GM12878 (cell line): ENCODE results near the gene CCDC170. TPM values are rescaled to one million over a fixed set of nuclear protein-coding genes. Genes with fewer than 3 reads are reported as not detected.

Experiments
- ATAC-seq: fragments of 200-7000 bp; cut with Tn5 transposase; 3 replicates; pipeline ENCODE4 v1.9.1; 2020; ENCODE audit warnings: mild to moderate bottlenecking, moderate library complexity
- BruUV-seq: library from RNA; stranded (reverse); fragments of 400-500 nt; replicated peaks from 2 replicates; lab custom pipeline; 2021; lab: Mats Ljungman, UMichigan
- CTCF ChIA-PET: fragments of 300-600 bp; sonication (Branson Sonifier 250); formaldehyde crosslinking; extraction: SDS; loops from one replicate; lab custom pipeline; 2021; ENCODE audit warnings: inconsistent platforms; lab: Yijun Ruan, JAX
- POLR2A ChIA-PET: fragments of 350-600 bp; formaldehyde crosslinking; extraction: SDS; loops from one replicate; lab custom pipeline; 2021; ENCODE audit warnings: inconsistent platforms; lab: Charles Lee
- RAD21 ChIA-PET: fragments of 300-600 bp; sonication (Branson Sonifier 250); formaldehyde crosslinking; loops from one replicate; lab custom pipeline; 2023; ENCODE audit warnings: antibody characterized with exemption; ENCODE audit not compliant: unreplicated experiment; lab: Charles Lee
- SMC1A ChIA-PET: fragments of 300-600 bp; sonication (Branson Sonifier 250); formaldehyde crosslinking; loops from one replicate; lab custom pipeline; 2023; ENCODE audit not compliant: unreplicated experiment, uncharacterized antibody; lab: Charles Lee
- DNase-seq: peaks from one replicate; pipeline ENCODE4 v3.0.0-alpha.2; 2011; ENCODE audit warnings: low read depth, low spot score
- FAIRE-seq: peaks from 3 replicates; lab custom pipeline; 2011; peaks lifted over from hg19 to GRCh38; lab: Jason Lieb, UNC
- H2AFZ ChIP-seq: 2 replicates; pipeline ENCODE4 v1.6.0; 2011; ENCODE audit warnings: low read depth, low read length, control low read depth; ENCODE audit not compliant: control insufficient read depth
- H3K27ac ChIP-seq: 2 replicates; pipeline ENCODE4 v1.5.1; 2011; ENCODE audit warnings: control low read depth; ENCODE audit not compliant: control insufficient read depth, insufficient read depth
- H3K27me3 ChIP-seq, 2 experiments: replicated peaks in 1 of 2; 2 replicates each; pipeline versions ENCODE4 v1.6.0 to v1.6.1; 2011; ENCODE audit warnings: low read length in 1 of 2; ENCODE audit not compliant: control insufficient read depth in 2 of 2, insufficient read depth in 2 of 2
- H3K36me3 ChIP-seq, 2 experiments: 2 replicates each; pipeline ENCODE4 v1.5.1; 2011; ENCODE audit warnings: low read length in 1 of 2; ENCODE audit not compliant: control insufficient read depth in 2 of 2, insufficient read depth in 2 of 2
- H3K4me1 ChIP-seq: 2 replicates; pipeline ENCODE4 v1.6.1; 2011; ENCODE audit warnings: mild to moderate bottlenecking, low read length, moderate library complexity, mixed read lengths; ENCODE audit not compliant: control insufficient read depth, insufficient read depth
- H3K4me2 ChIP-seq: 2 replicates; pipeline ENCODE4 v1.6.0; 2011; ENCODE audit warnings: control low read depth; ENCODE audit not compliant: control insufficient read depth, insufficient read depth
- H3K4me3 ChIP-seq: fragments of 200-600 bp; sonication (generic); 2 replicates; pipeline ENCODE4 v1.5.1; 2016
- H3K79me2 ChIP-seq: 2 replicates; pipeline ENCODE4 v1.6.0; 2011; ENCODE audit warnings: low read length; ENCODE audit not compliant: control insufficient read depth, insufficient read depth
- H3K9ac ChIP-seq: 2 replicates; pipeline ENCODE4 v1.8.0; 2011; ENCODE audit warnings: low read length, control low read depth, mixed read lengths; ENCODE audit not compliant: control insufficient read depth, insufficient read depth
- H3K9me3 ChIP-seq: replicated peaks from 3 replicates; pipeline ENCODE4 v1.5.1; 2011; ENCODE audit warnings: mild to moderate bottlenecking, low read length; ENCODE audit not compliant: control insufficient read depth, insufficient read depth
- H4K20me1 ChIP-seq: 2 replicates; pipeline ENCODE4 v1.6.0; 2011; ENCODE audit not compliant: control insufficient read depth, insufficient read depth
- ATF3 ChIP-seq: IDR thresholded peaks from 2 replicates; pipeline ENCODE4 v1.6.1; 2011; ENCODE audit warnings: low read depth, mild to moderate bottlenecking, low read length, moderate library complexity, borderline replicate concordance; ENCODE audit errors: extremely low read depth
- CHD4 ChIP-seq: fragments of 200-600 bp; sonication (generic); IDR thresholded peaks from 2 replicates; pipeline ENCODE4 v1.6.1; 2016; ENCODE audit warnings: mild to moderate bottlenecking
- E4F1 ChIP-seq: fragments of 450-650 bp; IDR thresholded peaks from 2 replicates; pipeline ENCODE4 v1.6.1; 2018; ENCODE audit warnings: borderline replicate concordance, mild to moderate bottlenecking; ENCODE audit not compliant: partially characterized antibody
- FOS ChIP-seq: IDR thresholded peaks from 3 replicates; pipeline ENCODE4 v1.6.1; 2011; ENCODE audit warnings: borderline replicate concordance; ENCODE audit not compliant: insufficient read length; ENCODE audit errors: extremely low read depth
- FOXM1 ChIP-seq: IDR thresholded peaks from 2 replicates; pipeline ENCODE4 v1.6.1; 2012; ENCODE audit warnings: low read depth, mild to moderate bottlenecking, inconsistent platforms, low read length, moderate library complexity
- HDAC2 ChIP-seq: fragments of 200-600 bp; sonication (generic); IDR thresholded peaks from 2 replicates; pipeline ENCODE4 v1.6.1; 2017
- MEF2B ChIP-seq: fragments of 450-650 bp; IDR thresholded peaks from 2 replicates; pipeline ENCODE4 v1.6.1; 2018; ENCODE audit warnings: mild to moderate bottlenecking, moderate library complexity; ENCODE audit not compliant: partially characterized antibody, poor library complexity, severe bottlenecking
- STAT1 ChIP-seq: fragments of 450-650 bp; conservative IDR thresholded peaks from 2 replicates; pipeline ENCODE4 v1.6.1; 2014; ENCODE audit warnings: antibody characterized with exemption, mild to moderate bottlenecking
- TCF12 ChIP-seq: IDR thresholded peaks from 2 replicates; pipeline ENCODE4 v1.6.1; 2011; ENCODE audit warnings: low read depth, mild to moderate bottlenecking, low read length
- TCF3 ChIP-seq: IDR thresholded peaks from 2 replicates; pipeline ENCODE4 v1.6.1; 2012; ENCODE audit warnings: low read depth, mild to moderate bottlenecking, low read length, borderline replicate concordance; ENCODE audit not compliant: insufficient read depth
- ZBED1 ChIP-seq: IDR thresholded peaks from 2 replicates; pipeline ENCODE4 v1.6.1; 2016; ENCODE audit warnings: borderline replicate concordance
- WGBS: methylation state at CpG from one replicate; pipeline ENCODE4 v1.1.6; 2016; ENCODE audit warnings: low lambda C conversion rate; ENCODE audit not compliant: insufficient replicate concordance, insufficient coverage; ENCODE audit errors: missing lambda C conversion rate; 5-methylcytosine and 5-hydroxymethylcytosine counted together
- in situ Hi-C: fragments of 300-500 bp; cut with MboI; formaldehyde crosslinking; loops from 9 replicates; pipeline ENCODE4 v1.14.3; 2018; ENCODE audit warnings: mixed read lengths
- intact Hi-C: fragments of 100-400 bp; cut with micrococcal nuclease; formaldehyde crosslinking; loops from one replicate; pipeline ENCODE4 v1.14.2; 2022; ENCODE audit not compliant: unreplicated experiment
- polyA plus RNA-seq, 11 experiments: library from polyadenylated mRNA; depleted of rRNA in 4 of 11; unstranded in 6 of 11; stranded (reverse) in 5 of 11; fragments of >200 nt; fragmentation: Nextera tagmentation in 4 of 11; fragmentation: Illumina TruSeq in 1 of 11; extraction: Ambion mirVana in 4 of 11; extraction: Trizol in 1 of 11; gene quantifications; 1 replicate in 1 of 11; 2 replicates in 10 of 11; pipeline versions ENCODE4 v1.2.1 to v1.2.3, GENCODE V29; 2011 to 2016; ENCODE audit warnings: inconsistent platforms in 2 of 11, missing spikeins in 2 of 11, low read depth in 1 of 11
- total RNA-seq, 4 experiments: library from RNA; depleted of rRNA in 3 of 4; stranded (reverse); fragments of >200 nt in 3 of 4; fragmentation: Illumina TruSeq in 1 of 4; extraction: Trizol in 1 of 4; gene quantifications; 2 replicates each; pipeline versions ENCODE4 v1.2.1 to v1.2.3, GENCODE V29; 2013 to 2021
- TF ChIP-seq, protein P1 (sequence below): IDR thresholded peaks from 2 replicates; pipeline ENCODE4 v1.6.1; 2012; ENCODE audit warnings: low read depth, low read length, improper control_type of control experiment

Gene CCDC170
- total and polyA plus RNA-seq, 10 of the 15 experiments (the other 5 are each of a cell fraction or from before 2014, with no cell fraction given), result not detected

- no peak for TF ChIP-seq MEF2B
Observed at GRCh38 chr6:151624481-151624880, 130.7 kb downstream of the CCDC170 start (continued).

- in situ Hi-C loops (no loop called here), intact Hi-C loops (no loop called here)
- 95% methylated on average over 7 of the region's 7 CpGs for WGBS
- Histone ChIP-seq H3K9ac (no peak overlapping the region), H3K36me3 (no peaks in the 10 kb centered on the region), H3K4me2 (no peak overlapping the region), H3K4me3 (no peak overlapping the region), H3K9me3 (no peaks in the 10 kb centered on the region), H3K27ac (no peak overlapping the region), H3K4me1 (no peaks in the 10 kb centered on the region), H3K79me2 (no peaks in the 10 kb centered on the region), H2AFZ (no peak overlapping the region), H4K20me1 (no peaks in the 10 kb centered on the region), H3K27me3 (no peaks in the 10 kb centered on the region)
- FAIRE-seq (no peak), ATAC-seq (no peak), DNase-seq (no peak)
- RAD21 ChIA-PET, result no interaction called here
- TF ChIP-seq, protein P1, sequence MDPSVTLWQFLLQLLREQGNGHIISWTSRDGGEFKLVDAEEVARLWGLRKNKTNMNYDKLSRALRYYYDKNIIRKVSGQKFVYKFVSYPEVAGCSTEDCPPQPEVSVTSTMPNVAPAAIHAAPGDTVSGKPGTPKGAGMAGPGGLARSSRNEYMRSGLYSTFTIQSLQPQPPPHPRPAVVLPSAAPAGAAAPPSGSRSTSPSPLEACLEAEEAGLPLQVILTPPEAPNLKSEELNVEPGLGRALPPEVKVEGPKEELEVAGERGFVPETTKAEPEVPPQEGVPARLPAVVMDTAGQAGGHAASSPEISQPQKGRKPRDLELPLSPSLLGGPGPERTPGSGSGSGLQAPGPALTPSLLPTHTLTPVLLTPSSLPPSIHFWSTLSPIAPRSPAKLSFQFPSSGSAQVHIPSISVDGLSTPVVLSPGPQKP, result no peak
- TF ChIP-seq E4F1 (no peak), CHD4 (no peak), ATF3 (no peak), HDAC2 (no peak), TCF12 (no peak), TCF3 (no peak), ZBED1 (no peak), STAT1 (no peak), FOS (no peak), FOXM1 (no peak)
- POLR2A ChIA-PET, result no interaction called here
- no TSS peak for BruUV-seq
- CTCF ChIA-PET, result interaction anchor here (0.8 kb wide), 1 partner anchor 9 kb away, joined by 3 read pairs; no protein-coding TSS in a partner anchor
- SMC1A ChIA-PET, result interaction anchor here (1.2 kb wide), 1 partner anchor 38 kb away, joined by 3 read pairs; no protein-coding TSS in a partner anchor
Observed at GRCh38 chr6:151624900-151625536, 131.2 kb downstream of the CCDC170 start.
